Measurements from ENCODE around the gene B3GNT4. TPM values are rescaled to one million over a fixed set of nuclear protein-coding genes. Genes with fewer than 3 reads are reported as not detected.

Gene B3GNT4
- polyA plus RNA-seq, 1 experiment: 0.12 TPM

GRCh38 chr12:122227341-122227740 lies 23.8 kb downstream of the B3GNT4 start:
- no peak for TF ChIP-seq CTCF (IDR thresholded peaks at IDR 0.05; ENCODE audit: low read depth, low read length)
- peaks cover 12% of the 10 kb centered on the region; the same call in 1 of the 2 replicates for H3K9me3 ChIP-seq (ENCODE audit: control insufficient read depth, insufficient read depth, low read length)
- no peaks in the 10 kb centered on the region for H3K27me3 ChIP-seq (ENCODE audit: control insufficient read depth, insufficient read depth, low read length)
- ChIA-PET POLR2A (no interaction called here), CTCF (no interaction called here)
- no peak overlapping the region for H3K4me3 ChIP-seq (ENCODE audit: low read depth, low read length)
- no peak for DNase-seq (ENCODE audit: low read depth, low spot score)
- no peak overlapping the region for H3K27ac ChIP-seq (ENCODE audit: low read depth, low read length)

GRCh38 chr12:122228092-122228491 lies 24.6 kb downstream of the B3GNT4 start:
- no peaks in the 10 kb centered on the region for H3K27me3 ChIP-seq (ENCODE audit: control insufficient read depth, insufficient read depth, low read length)

GRCh38 chr12:122230798-122231197 lies 27.3 kb downstream of the B3GNT4 start:
- TF ChIP-seq CTCF (IDR thresholded peaks at IDR 0.05; ENCODE audit: low read depth, low read length): no peak
- DNase-seq (ENCODE audit: low read depth, low spot score): no peak
- Histone ChIP-seq H3K4me3 (ENCODE audit: low read depth, low read length) (no peak overlapping the region), H3K27ac (ENCODE audit: low read depth, low read length) (no peak overlapping the region), H3K27me3 (ENCODE audit: control insufficient read depth, insufficient read depth, low read length) (no peaks in the 10 kb centered on the region), H3K9me3 (ENCODE audit: control insufficient read depth, insufficient read depth, low read length) (peaks cover 6% of the 10 kb centered on the region; the same call in 1 of the 2 replicates)
- CTCF ChIA-PET: no interaction called here
- POLR2A ChIA-PET: no interaction called here

More at GRCh38 chr12:122228092-122228491, 24.6 kb downstream of the B3GNT4 start:
- ChIA-PET CTCF (no interaction called here), POLR2A (no interaction called here)
- Histone ChIP-seq H3K27ac (ENCODE audit: low read depth, low read length) (no peak overlapping the region), H3K9me3 (ENCODE audit: control insufficient read depth, insufficient read depth, low read length) (peaks cover 12% of the 10 kb centered on the region; the same call in 1 of the 2 replicates), H3K4me3 (ENCODE audit: low read depth, low read length) (no peak overlapping the region)
- no peak for DNase-seq (ENCODE audit: low read depth, low spot score)
- no peak for TF ChIP-seq CTCF (IDR thresholded peaks at IDR 0.05; ENCODE audit: low read depth, low read length)

- no peak for DNase-seq (ENCODE audit: low read depth, low spot score)
- Histone ChIP-seq H3K9me3 (ENCODE audit: control insufficient read depth, insufficient read depth, low read length) (no peaks in the 10 kb centered on the region), H3K4me3 (ENCODE audit: low read depth, low read length) (no peak overlapping the region), H3K27ac (ENCODE audit: low read depth, low read length) (no peak overlapping the region), H3K27me3 (ENCODE audit: control insufficient read depth, insufficient read depth, low read length) (no peaks in the 10 kb centered on the region)
- TF ChIP-seq CTCF (IDR thresholded peaks at IDR 0.05; ENCODE audit: low read depth, low read length): no peak
- CTCF ChIA-PET: no interaction called here
- POLR2A ChIA-PET: no interaction called here
Measured at GRCh38 chr12:122232691-122233090, 29.2 kb downstream of the B3GNT4 start.

GRCh38 chr12:122235741-122236140 lies 32.2 kb downstream of the B3GNT4 start:
- H3K27ac ChIP-seq (ENCODE audit: low read depth, low read length): no peak overlapping the region
- no peaks in the 10 kb centered on the region for H3K9me3 ChIP-seq (ENCODE audit: control insufficient read depth, insufficient read depth, low read length)
- no peak for TF ChIP-seq CTCF (IDR thresholded peaks at IDR 0.05; ENCODE audit: low read depth, low read length)
- DNase-seq (ENCODE audit: low read depth, low spot score): no peak
- no peak overlapping the region for H3K4me3 ChIP-seq (ENCODE audit: low read depth, low read length)
- no peaks in the 10 kb centered on the region for H3K27me3 ChIP-seq (ENCODE audit: control insufficient read depth, insufficient read depth, low read length)
- CTCF ChIA-PET: no interaction called here
- POLR2A ChIA-PET: no interaction called here

Data from AG04450 (cell line).